ENCODE results near the gene PEPD.

PEPD gene

DNA sequence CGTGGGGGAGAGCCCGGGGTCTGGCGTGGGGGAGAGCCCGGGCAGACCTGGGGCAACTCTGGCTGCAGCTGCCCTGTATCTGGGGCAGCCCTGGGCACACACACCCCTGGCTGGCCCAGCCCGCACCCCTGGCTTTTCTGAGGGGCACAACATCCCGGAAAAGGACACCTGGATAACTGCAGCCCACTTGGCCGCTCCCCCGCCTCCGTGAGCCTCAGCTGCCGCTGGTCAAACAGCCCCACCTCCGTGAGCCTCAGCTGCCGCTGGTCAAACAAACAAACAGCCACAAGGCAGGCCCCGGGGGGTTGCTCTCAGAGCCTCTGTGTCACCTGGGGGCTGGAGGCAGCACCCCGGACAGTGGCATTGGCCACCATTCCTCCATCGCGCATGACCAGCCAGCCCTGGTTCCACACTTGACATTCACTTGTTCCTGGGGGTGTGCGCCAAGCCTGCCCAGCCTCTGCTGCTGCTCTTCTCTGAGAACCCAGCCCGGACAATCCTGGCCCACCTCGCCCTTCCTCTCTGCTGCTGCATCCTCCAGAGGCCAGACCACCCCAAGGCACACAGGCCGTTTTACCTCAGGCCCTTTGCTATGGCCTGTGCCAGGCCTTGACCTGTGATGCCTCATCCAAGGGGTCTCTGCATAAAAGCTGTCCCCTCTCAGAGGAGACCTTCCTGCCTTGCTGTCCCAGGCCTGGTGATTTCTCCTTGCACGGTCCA lies 128.1 kb downstream of the PEPD start:
- DNase-seq = no peak

DNA sequence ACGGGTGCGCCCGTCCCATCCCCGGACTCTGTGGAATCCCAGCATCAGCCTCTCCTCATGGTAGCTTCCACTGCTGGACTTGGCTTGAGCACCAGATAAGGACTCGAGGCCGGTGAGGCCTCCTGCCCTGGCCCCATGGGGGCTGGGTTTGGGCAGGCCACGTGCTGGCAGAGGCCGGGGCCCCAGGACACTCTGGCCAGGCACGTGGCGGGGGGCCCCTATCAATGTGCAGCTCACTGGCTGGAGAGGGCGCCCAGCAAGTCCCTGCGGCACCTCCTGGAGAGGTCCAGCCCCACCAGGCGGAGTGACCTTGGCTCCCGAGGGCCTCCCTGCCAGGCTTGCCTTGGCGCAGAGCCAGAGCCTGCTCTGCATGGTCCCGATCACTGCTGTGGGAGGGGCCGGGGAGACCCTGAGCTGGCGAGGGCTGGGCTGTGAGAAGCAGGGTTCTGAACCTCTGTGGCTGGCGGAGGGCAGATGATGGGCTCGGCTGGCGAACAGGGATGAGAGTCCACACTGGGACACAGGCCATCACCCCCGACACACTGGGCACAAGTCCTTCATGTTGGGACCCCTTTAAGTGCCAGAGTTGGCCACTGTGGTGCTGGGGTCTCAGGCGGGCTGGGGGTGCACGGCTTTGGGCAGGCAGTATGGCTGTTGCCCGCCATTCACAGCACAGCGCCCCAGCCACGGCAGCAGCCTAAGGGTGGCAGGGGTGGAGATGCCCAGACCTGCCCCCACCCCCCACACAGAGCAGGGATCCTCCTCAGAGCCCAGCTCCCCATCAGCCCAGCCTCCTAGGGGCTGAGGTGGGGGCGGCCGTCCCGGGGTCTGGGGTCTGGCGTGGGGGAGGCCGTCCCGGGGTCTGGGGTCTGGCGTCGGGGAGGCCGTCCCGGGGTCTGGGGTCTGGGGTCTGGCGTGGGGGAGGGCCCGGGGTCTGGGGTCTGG lies 129.0 kb downstream of the PEPD start:
- DNase-seq = no peak

DNA sequence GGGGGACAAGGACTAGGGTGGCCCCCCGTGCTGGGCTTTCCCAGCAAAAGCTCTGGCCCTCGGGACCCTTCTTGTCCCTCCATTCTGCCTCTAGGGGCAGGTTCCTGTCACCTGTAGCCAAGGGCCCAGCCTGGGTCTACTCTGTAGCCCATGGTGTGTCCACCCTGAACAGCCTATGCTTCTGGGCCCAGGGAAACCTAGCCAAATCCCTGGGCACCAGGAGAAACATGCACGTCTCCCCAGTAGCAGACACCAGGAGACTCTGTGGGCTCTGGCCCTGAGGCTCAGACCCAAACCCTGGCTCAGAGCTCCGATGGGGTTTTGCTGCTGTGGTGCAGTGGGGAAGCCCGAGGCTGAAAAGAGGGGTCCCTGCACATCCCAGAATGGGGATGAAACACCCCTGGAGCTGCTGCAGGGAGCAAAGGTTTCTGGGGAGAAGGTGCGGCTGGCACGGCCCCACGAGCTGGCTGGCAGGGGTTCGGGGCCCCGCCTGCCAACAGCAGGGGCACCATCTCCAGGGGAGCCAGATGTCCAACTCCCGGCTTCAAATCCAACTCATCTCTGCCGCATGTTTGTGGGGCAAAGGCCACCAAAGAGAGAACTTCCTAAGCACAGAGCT lies 129.9 kb downstream of the PEPD start:
- DNase-seq = no peak

DNA sequence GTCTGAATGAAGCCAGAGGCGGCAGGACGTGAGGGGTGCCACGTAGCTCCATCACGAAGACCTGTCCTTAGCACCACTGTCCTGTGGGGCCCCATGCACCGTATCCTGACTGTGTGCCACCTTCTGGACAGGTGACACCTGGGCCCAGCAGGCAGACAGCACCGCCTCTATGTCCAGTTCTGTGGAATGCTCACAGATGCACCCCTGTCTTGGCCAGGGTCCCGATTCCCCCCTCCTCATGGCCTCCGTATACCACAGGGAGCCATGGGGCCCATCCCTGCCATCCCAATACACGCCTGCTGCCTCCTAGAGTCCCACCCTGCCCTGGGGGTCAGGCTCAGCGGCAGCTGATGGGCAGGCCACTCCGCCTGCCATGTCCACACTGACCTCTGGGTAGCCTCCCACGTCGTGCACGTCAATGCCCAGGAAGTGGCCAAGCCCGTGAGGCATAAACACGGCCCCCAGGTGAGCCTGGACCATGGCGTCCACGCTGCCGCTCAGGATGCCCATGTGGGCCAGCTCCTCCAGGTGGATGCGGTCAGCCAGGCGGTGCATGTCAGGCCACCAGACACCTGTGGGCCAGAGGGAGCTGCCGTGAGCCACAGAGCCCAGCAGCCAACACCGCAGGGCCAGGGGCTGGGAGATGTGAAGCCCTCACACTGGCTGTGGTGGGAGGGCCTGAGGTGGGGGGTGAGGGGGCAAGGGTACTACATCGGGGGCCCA lies 130.5 kb downstream of the PEPD start:
- DNase-seq = no peak

DNA sequence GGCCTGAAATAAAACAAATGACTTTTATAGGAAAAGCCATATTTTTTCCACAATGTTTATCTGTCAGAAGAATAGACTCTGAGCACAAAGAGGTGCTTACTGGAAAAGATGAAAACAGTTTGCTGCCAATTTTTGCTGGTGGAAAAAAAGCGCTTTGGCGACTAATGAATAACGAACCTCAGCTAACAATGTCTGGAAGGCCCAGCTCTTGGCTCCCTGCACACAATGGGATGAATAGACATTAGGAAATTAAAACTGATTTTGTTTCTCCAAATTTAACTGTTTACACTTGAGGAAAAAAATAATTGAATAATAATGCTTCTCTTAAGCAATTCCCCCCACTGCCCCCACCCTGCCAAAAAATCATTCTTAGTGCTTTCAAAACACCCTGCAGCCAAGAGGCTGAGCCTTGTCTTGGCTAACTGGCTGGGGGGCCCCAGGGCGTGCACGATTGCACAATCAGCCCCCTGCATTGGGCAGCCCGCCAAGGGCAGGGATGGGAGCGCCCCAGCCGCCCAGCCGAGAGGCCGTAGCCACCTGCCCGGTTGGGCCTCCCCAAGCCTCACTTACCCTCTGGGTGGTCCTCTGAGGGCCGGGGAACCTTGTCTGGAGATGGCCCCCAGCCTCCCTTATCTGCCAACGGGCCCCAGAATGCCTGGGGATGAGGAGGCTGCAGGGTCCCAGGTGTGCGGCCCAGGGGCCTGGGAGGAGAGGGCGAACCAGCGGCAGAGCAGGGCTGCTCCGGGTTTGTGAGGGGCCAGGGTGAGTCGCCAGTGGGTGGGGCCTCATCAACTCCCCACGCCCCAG lies 131.3 kb downstream of the PEPD start:
- DNase-seq = no peak

DNA sequence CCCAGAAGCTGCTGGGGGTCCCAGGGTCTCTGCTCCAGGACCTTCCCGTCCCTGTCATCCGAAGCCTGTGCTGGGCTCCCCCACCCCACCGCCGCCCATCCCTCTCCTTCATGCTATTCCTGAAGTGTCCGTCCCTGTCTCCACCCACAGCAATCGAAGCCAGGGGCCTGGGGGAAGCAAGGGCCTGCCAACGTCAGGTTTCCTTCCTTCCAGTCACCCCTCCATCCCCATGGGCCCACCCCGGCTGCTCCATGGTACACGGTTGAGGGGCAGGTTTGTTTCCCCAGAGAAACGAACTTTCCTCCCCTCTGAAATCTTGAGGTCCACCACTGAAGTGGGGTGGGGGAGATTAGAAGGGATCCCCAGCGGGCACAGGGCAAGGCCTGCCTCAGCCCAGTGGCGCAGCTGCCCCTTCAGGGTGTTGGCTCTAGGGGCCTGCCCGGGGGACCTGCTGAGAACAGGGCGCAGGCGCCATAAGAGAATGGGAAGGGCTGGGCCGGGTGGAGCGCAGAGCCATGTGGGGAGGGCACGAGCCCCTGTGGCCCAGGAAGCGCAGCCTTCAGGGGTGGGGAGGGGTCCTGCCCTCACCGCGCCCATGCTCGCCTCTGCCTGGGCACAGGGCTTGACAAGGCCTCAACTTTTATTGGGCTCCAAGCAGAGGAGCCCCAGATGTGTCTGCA lies 132.0 kb downstream of the PEPD start:
- no peak for DNase-seq

DNA sequence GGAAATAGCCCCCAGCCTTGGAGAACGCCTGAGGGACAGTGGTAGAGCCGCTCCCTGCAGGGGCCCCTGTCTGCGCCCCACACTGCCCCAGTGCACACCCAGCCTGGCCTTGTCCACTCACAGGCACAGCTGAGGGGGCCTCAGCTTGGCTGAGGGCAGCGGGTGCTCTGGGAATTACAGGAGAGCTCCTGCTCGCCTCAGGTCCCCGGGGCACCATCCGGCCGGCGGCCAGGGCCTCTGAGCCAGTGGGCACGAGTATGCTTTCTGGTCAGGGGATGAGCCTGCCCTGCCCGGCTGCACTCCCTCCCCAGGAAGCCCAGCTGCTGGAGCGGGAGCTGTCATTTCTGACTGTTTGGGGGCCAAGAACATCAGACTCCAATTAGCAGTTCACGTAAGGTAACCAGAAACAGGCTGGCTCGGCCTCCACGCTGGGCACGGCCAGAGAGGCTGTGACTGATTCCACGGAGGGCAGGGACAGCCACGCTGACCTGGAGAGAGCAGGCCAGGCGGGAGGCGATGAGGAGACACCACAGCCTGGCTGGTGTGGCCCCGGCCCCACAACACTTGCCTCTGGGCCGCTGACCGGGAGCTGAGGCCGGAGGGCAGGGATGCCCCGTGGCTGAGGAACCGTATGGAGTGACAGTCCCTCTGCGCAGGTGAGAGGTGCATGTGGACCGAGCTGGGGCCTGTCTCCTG lies 132.7 kb downstream of the PEPD start:
- no peak for DNase-seq

DNA sequence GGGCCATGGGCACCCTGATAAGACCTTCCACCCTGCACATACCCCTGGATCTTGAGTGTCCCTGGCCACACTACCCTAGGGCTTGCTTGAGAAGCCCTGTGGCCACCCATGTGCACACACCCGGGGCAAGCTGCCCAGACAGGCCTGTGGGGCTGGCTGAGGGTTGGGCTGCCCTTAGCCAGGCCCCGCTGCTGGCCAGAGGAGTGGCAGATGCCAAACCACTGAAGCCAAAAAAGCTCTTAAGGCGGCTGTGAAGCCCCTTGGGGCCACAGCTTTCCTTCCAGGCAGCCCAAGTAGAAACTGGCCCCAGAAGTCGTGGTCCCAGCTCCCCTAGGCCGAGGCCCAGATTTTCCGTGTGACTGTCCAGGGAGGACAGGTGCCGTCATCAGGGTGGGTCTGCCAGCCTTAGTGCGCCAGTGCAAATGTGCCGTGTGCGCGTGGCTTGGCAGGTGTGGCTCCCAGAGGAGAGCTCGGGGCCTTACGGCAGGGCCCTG lies 133.3 kb downstream of the PEPD start:
- no peak for DNase-seq

DNA sequence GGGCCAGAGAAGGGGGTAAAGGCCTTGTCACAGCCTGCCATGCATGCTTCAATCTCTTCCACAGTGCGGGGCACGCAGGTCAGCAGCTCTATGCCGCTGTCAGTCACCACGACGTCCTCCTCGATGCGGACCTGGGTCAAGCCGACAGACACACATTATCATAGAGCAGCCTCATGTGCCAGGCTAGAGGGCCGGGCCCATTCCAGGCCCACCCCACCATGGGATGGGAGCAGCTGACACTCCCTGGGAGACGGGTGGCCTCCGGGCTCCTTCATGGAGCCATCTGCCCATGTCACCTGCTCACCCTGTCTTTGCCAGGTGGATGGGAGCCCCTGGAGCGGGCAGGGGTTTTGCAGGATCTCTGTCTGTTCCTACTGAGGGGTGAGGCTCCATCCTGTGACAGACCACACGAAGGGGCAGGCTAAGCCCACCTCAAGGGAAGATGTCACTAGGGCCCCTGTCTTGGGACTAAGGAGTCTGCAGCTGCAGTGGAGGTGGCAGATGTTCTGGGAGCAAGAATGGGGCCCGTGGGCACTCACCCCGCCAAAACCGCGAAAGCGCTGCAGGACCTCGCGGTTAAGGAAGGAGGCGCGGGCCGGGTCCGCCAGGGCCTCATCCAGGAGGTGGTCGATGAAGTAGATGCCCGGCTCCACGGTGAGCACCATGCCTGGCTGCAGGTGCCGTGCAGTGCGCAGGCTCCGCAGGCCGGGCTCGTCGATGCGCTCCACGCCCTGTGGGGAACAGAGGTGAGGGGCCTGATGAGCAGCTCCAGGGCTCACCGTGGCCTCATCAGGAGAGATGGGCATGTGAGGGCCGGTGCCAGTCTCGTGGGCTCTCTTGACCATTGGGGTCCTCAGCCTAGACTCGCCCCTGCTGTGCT lies 134.0 kb downstream of the PEPD start:
- no peak for DNase-seq

DNA sequence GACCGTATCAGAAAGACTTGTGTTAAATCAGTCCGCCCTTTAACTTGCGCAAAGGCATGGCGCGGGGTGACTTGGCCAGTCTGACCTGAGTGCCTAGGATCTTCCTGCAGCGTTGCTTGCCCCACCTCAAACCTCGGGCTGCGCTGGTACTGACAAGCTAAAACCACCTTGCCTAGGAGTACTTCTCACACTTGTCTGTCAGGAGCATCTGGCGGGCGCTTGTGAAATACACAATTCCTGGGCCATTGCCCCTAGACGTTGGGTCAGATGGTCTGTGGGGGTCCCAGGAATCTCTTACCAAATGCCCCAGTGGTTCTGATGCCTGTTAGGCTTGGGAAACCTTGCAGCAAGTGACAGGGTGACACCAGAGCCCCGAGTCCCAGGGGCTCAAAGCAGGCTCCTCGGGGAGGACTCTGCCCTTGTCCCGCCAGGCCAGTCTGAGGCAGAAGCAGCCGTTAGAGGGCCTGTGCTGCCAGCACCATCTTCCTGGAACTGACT lies 135.2 kb downstream of the PEPD start:
- no peak for DNase-seq

DNA sequence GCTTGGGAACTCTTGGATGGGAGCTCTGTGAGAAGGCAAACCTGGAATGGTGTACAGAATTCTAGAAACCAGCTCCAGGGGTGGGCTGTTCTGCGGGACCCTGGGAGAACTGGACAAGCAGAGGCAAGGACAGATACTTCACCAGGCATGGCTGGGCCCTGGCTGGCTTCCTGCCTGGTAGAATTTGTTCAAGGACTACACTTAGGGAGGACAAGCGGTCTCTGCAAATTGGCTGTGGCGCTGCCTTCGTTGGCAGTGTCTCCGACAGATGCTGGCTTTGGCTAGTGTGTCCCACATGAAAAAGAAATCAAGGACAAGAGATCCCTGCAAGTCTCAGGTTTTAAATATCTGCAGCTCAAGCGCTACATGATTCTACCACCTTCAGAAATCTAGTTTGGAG lies 135.6 kb downstream of the PEPD start:
- no peak for DNase-seq

DNA sequence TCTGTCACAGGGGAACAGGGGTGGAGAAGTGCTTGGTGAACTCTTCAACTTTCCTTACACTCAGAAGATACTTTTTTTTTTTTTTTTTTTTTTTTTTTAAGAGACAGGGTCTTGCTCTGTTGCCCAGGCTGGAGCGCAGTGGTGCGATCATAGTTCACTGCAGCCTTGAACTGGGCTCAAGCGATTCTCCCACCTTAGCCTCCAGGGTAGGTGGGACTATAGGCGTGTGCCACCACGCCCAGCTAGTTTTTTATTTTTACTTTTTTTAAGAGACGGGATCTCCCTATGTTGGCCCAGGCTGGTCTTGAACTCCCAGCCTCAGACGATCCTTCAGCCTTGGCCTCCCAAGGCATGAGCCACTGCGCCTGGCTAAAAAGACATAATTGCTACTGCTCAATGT lies 136.6 kb downstream of the PEPD start:
- no peak for DNase-seq

DNA sequence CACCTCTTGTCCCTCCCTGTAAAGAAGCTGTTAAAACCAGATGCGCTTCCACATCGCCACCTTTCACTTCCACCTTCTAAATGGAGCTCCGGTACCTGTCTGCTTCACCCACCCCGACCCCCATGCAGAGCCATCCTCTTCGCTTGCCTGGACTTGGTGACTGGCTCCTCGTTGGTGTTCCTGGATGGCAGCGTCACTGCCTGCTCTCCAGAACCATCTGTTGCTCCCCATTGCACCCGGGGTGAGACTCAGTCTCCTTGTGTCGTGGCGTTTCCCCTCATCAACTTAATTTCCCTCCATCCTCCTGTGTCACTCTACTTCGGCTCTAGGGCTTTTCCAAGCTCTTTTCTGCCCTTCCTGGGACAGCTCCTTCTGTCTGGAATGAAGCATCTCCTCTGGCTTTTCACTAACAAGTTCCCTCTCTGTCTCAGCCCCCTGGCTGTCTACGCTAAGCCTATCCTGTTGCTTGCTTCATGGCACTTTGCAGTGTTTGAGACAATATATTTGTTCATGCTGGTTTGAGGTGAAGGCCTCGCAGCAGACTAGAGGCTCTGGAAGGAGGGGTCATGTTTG lies 137.8 kb downstream of the PEPD start:
- DNase-seq = no peak

DNA sequence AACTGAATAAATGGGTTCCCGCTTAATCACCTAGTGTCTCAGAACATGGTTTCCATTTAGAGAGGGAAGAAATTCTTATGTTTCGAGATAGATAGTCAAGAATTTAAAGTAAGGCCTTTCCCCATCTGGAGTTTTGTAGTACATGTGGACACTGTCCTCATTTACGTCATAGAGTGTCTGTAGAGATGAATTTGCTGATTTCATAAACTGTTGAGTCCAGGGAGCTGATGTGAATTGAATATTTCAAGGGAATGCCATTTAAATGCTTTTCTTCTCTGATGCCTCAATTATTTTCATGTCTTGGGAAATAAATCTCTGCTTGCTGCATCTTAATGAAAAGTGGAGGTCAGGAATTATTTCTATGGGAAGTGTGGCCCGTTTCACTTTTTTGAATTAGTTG lies 138.6 kb downstream of the PEPD start:
- DNase-seq = no peak

DNA sequence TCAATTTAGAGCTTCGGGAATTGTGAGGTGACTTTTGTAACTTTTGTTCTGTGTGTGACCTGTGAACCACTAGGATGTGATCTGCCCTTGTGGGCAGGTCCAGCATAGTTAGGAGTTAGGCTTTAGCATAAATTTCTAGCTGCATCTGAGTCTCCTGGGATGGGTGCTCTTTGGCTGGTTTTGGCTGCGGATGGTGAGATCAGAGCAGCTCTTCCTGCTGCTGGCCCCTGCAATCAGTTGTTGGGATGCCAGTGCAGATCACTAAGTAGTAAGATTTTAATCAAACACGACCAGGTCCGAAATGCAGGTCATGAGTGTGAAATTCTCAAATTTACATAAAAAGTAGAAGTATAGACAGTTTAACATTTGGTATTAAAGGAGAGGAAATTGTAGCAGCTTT lies 139.6 kb downstream of the PEPD start:
- DNase-seq = no peak

DNA sequence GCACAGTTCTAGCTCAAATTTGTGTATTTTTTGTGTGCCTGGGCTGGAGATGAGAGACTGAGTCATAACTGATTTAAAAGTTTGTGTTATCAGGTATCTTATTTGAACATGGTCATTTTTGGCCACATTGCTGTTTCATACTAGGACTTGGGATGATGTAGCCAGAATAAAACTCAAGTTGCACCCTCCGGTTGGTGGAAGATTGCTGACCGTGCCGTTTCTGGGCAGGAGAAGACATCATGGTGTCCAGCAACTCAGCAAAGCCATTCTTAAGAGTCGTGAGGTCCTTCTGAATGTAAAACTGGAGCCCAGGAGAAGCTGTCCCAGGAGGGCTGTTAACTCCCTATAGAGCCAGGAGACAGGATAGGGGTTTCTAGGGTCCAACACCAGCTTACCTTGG lies 140.5 kb downstream of the PEPD start:
- DNase-seq = no peak

DNA sequence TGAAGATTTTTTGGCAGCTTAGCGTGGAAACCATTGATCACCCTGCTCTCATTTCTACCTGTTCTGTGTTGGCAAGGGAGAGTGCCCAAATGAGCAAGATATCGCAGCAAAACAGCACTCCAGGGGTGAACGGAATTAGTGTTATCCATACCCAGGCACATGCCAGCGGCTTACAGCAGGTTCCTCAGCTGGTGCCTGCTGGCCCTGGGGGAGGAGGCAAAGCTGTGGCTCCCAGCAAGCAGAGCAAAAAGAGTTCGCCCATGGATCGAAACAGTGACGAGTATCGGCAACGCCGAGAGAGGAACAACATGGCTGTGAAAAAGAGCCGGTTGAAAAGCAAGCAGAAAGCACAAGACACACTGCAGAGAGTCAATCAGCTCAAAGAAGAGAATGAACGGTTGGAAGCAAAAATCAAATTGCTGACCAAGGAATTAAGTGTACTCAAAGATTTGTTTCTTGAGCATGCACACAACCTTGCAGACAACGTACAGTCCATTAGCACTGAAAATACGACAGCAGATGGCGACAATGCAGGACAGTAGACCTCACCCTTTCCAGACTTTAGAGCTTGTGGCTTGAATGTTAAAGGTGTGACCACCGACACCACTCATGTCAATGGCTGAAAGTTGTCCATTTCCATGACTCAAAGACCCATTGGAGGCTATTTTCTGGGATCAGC lies 142.3 kb downstream of the PEPD start:
- no peak for DNase-seq

Measured in stimulated activated CD4-positive, alpha-beta T cell treated with anti-CD3 and anti-CD28 coated beads, Interleukin-4, amount 100 ng/mL, for 24 hours (primary cell).